Measurements from ENCODE around the gene PSORS1C1. TPM values are rescaled to one million over a fixed set of nuclear protein-coding genes. Genes with fewer than 3 reads are reported as not detected.

The PSORS1C1 gene
- total RNA-seq, 1 experiment from 2014 or later, result 0.48 TPM

DNA sequence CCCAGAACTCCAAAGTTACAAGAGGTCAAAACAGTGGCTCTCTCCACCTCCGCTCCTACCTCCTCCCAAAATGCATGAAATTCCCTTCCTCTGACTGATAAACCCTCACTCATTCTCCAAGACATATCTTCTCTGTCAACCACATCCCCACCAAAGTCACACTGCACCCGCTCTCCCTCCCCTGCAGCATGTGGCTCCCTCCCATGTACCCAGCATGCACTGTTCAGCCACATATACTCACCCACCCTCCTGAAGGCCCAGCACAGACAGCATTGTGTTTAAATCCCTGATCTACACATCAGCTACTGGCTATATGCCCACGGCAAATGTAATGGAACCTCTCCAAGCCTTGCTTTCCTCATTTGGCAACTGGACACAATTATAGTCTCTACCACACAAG is 61.4 kb downstream of the PSORS1C1 start:
- H3K79me1 ChIP-seq (ENCODE audit: insufficient read depth, low read depth, low read length, poor library complexity, severe bottlenecking), result no peaks in the 10 kb centered on the region
- no peak overlapping the region for H3K27ac ChIP-seq (ENCODE audit: insufficient read length, low read depth, low read length)
- no peak for DNase-seq
- no peak overlapping the region for H2AK5ac ChIP-seq (ENCODE audit: insufficient read length, low read length)
- H2BK5ac ChIP-seq (ENCODE audit: insufficient read length, low read length), result no peak overlapping the region
- H3K18ac ChIP-seq (ENCODE audit: insufficient read length, low read depth, low read length), result no peak overlapping the region
- peaks cover 5% of the 10 kb centered on the region for H3K23me2 ChIP-seq (ENCODE audit: insufficient read length, low read depth, low read length, poor library complexity, severe bottlenecking)
- H3K9me3 ChIP-seq (ENCODE audit: control insufficient read depth, low read depth, low read length), result no peaks in the 10 kb centered on the region
- no peak overlapping the region for H2BK12ac ChIP-seq (ENCODE audit: insufficient read length, low read depth, low read length)
- Mint-ChIP-seq H3K4me1 (peaks cover 53 to 56% of the 10 kb centered on the region in 2 experiments), H3K27me3 (ENCODE audit: low read depth) (0 out of 2 replicates have a peak, but pooled peaks cover 1% of the 10 kb centered on the region), H3K4me3 (no peak overlapping the region; a peak in 2 of 5 replicates), H3K9me3 (no peaks in the 10 kb centered on the region; a peak in 1 of 5 replicates), H3K36me3 (ENCODE audit: insufficient read depth in 1 of 3, low read depth in 3 of 3) (peaks cover 0 to 6% (median 4%) of the 10 kb centered on the region in 3 experiments; a peak in 4 of 7 replicates), H3K27ac (peak overlapping the region in 2 of 3 experiments; percentile 18 to 85; a peak in 5 of 7 replicates)
- no peak overlapping the region for H2BK120ac ChIP-seq (ENCODE audit: low read depth, low read length, poor library complexity, severe bottlenecking)
- no peak for TF ChIP-seq CTCF (conservative IDR thresholded peaks at IDR 0.05)
- H2AFZ ChIP-seq (ENCODE audit: low read length), result no peak overlapping the region
- no peak overlapping the region for H3T11ph ChIP-seq (ENCODE audit: low read length)
- H3K9ac ChIP-seq (ENCODE audit: extremely low read depth, insufficient read length, low read length), result no peak overlapping the region
- H4K91ac ChIP-seq (ENCODE audit: insufficient read length, low read depth, low read length), result no peak overlapping the region
- H3K79me2 ChIP-seq (ENCODE audit: insufficient read depth, low read length), result peaks cover 5% of the 10 kb centered on the region; the same call in 1 of the 2 replicates
- H4K5ac ChIP-seq (ENCODE audit: insufficient read length, low read depth, low read length), result no peak overlapping the region
- H3K14ac ChIP-seq (ENCODE audit: insufficient read depth, low read length), result no peak overlapping the region
- peaks cover 10% of the 10 kb centered on the region for H3K4me1 ChIP-seq (ENCODE audit: insufficient read depth, low read length)
- H3K23ac ChIP-seq (ENCODE audit: insufficient read length, low read depth, low read length), result no peak overlapping the region
- no peak overlapping the region for H4K8ac ChIP-seq (replicated peaks; ENCODE audit: insufficient read length, low read depth, low read length)
- no peaks in the 10 kb centered on the region for H3K27me3 ChIP-seq (ENCODE audit: insufficient read depth, low read length)
- H3K4ac ChIP-seq (ENCODE audit: low read depth, low read length), result no peak overlapping the region
- no peak overlapping the region for H3K4me2 ChIP-seq (ENCODE audit: insufficient read depth, insufficient read length, low read length)
- H2BK20ac ChIP-seq (ENCODE audit: low read depth, low read length, poor library complexity, severe bottlenecking), result no peak overlapping the region
- WGBS (ENCODE audit: extremely low coverage, insufficient read length, low lambda C conversion rate), result no CpG with 5 or more reads among the region's 3 CpGs
- no peak overlapping the region for H2BK15ac ChIP-seq (ENCODE audit: low read depth, low read length)
- no peaks in the 10 kb centered on the region for H4K20me1 ChIP-seq (ENCODE audit: control insufficient read depth, insufficient read depth, insufficient read length)
- no peak overlapping the region for H3K56ac ChIP-seq (ENCODE audit: insufficient read length, low read depth, low read length)
